Measurements from ENCODE around the gene MBD4. TPM values are rescaled to one million over a fixed set of nuclear protein-coding genes. Genes with fewer than 3 reads are reported as not detected.
A peak's percentile ranks its signal among the peaks of the same experiment; 100 is the strongest.

The MBD4 gene
- total RNA-seq, 4 donors from 2014 or later, result 15.5 to 42.0 (median 32.8) TPM

DNA sequence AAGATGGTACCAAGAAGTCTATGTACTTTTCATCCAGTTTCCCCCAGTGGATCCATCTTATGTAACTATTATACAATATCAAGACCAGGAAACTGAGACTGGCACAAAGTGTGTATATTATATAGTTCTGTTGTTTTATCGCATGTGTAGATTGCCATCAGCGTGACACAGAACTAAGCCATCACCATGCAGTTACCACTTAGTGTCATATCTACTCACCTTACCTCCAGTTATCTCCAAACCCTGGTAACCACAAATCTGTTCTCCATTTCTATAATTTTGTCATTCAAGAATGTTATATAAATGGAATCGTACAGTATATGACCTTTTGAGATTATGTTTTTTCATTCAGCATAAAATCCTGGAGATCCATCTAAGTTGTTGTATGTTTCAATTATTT is 23.3 kb upstream of the MBD4 start:
- WGBS, 2 donors, result 93 to 95% methylated on average over 3 of the region's 3 CpGs
- H3K36me3 ChIP-seq, result peaks cover 0 to 64% (median 0%) of the 10 kb centered on the region in 3 donors
- H3K4me1 ChIP-seq, result peaks cover 0 to 10% (median 6%) of the 10 kb centered on the region in 4 donors
- peak overlapping the region in 1 of 4 donors; percentile 78 for H3K27ac ChIP-seq
- DNase-seq (ENCODE audit: low spot score in 2 of 2), result no peak
- no peak overlapping the region for H3K4me3 ChIP-seq
- no peaks in the 10 kb centered on the region for H3K9me3 ChIP-seq
- TF ChIP-seq, protein P1, sequence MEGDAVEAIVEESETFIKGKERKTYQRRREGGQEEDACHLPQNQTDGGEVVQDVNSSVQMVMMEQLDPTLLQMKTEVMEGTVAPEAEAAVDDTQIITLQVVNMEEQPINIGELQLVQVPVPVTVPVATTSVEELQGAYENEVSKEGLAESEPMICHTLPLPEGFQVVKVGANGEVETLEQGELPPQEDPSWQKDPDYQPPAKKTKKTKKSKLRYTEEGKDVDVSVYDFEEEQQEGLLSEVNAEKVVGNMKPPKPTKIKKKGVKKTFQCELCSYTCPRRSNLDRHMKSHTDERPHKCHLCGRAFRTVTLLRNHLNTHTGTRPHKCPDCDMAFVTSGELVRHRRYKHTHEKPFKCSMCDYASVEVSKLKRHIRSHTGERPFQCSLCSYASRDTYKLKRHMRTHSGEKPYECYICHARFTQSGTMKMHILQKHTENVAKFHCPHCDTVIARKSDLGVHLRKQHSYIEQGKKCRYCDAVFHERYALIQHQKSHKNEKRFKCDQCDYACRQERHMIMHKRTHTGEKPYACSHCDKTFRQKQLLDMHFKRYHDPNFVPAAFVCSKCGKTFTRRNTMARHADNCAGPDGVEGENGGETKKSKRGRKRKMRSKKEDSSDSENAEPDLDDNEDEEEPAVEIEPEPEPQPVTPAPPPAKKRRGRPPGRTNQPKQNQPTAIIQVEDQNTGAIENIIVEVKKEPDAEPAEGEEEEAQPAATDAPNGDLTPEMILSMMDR (IDR thresholded peaks at IDR 0.05), result no peak
- no peak for TF ChIP-seq EP300 (IDR thresholded peaks at IDR 0.05)
- no peak for TF ChIP-seq POLR2A (IDR thresholded peaks at IDR 0.05)
- H3K27me3 ChIP-seq, result no peaks in the 10 kb centered on the region

DNA sequence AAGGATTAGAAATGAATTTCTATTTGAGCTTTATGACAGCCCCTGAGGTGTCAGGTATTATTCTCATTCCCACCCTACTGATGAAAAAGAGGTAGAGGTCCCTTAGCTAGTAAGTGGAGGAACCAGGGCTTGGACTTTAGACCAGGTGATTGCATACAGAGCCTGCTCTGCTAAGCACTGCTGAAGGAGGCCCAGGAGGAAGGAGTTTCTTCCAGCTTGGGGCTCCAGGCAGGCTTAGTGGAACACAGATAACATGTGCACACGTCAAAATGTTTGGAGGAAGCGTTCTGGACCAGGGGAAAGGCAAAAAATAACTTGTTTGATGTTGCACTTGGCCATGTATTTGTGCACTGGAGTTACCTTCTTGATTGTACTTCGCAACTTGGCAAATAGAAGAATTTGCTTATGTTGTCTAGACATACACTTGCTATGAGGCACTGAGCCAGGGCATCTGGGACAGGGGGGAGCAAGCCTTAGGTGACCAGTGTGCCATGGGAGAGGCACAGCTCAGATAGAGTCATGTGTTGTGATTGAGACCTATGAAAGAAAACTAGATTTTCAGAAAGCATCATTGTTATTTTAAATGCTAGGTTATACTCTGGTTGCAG is 22.7 kb upstream of the MBD4 start:
- Histone ChIP-seq H3K4me1 (peaks cover 0 to 10% (median 6%) of the 10 kb centered on the region in 4 donors), H3K4me3 (no peak overlapping the region), H3K9me3 (no peaks in the 10 kb centered on the region), H3K27ac (peak overlapping the region in 2 of 4 donors; percentile 63 to 78), H3K36me3 (peaks cover 0 to 64% (median 0%) of the 10 kb centered on the region in 3 donors), H3K27me3 (no peaks in the 10 kb centered on the region)
- WGBS, 2 donors, result 90% methylated on average over 3 of the region's 3 CpGs
- TF ChIP-seq EP300 (IDR thresholded peaks at IDR 0.05) (no peak), POLR2A (IDR thresholded peaks at IDR 0.05) (no peak)
- TF ChIP-seq, protein P1 (IDR thresholded peaks at IDR 0.05), result no peak
- DNase-seq (ENCODE audit: low spot score in 2 of 2), result no peak

DNA sequence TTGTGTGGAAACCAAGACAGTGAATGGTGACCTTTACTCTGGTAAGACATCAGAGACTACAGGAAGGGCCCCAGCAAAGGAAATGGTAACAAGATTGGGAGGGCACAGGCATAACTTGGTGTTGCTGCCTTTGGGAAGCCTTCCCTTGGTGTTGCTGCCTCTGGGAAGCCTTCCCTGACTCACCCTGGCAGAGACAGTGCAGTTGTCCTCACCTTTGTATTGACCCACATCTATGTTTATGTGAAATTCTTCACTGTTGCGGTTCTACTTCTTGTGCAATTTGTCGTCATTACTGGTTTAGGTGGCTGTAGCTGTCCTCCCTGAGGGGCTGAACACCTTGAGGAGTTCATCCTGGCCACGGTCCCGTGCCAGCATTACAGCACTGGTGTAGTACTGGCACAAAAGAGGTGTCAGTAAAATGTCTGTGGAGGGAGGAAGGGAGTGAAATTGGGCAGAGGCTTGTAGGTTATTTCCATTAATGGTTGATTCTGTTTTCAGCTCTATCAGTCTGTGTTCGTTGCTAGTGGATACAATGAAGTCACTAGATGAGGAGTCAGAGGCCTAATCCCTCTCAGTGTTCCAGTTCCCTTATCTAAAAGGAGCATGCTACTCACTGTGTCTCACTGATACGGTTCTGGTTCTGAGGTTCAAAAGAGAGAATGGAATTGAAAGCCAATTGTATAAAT is 21.9 kb upstream of the MBD4 start:
- DNase-seq (ENCODE audit: low spot score in 2 of 2), result no peak
- H3K9me3 ChIP-seq, result no peaks in the 10 kb centered on the region
- peaks cover 0 to 10% (median 6%) of the 10 kb centered on the region in 4 donors for H3K4me1 ChIP-seq
- peaks cover 0 to 64% (median 0%) of the 10 kb centered on the region in 3 donors for H3K36me3 ChIP-seq
- H3K27me3 ChIP-seq, result no peaks in the 10 kb centered on the region
- peak overlapping the region in 3 of 4 donors; percentile 20 to 78 (median 63) for H3K27ac ChIP-seq
- no peak overlapping the region for H3K4me3 ChIP-seq
- 75 to 79% methylated on average over 6 of the region's 6 CpGs for WGBS, 2 donors
- TF ChIP-seq POLR2A (IDR thresholded peaks at IDR 0.05) (no peak), EP300 (IDR thresholded peaks at IDR 0.05) (no peak)
- TF ChIP-seq, protein P1 (IDR thresholded peaks at IDR 0.05), result no peak

DNA sequence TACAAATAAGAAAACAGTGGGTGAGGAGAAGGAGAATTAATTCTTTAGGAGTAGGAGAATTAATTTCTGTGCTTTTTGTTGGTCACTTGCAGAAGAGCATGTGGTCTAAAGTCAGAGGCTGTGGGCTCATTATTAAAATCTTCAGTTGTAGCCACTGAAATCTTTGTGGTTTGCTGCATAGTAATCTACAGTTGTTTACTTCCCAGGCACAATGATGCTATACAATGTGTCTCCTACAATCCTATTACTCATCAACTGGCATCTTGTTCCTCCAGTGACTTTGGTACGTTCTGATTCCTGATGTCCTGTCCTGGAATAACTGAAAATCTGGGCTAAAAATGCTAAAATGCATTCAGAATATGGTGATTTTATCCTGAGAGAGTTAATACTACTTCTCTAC is 21.3 kb upstream of the MBD4 start:
- no peaks in the 10 kb centered on the region for H3K9me3 ChIP-seq
- H3K27me3 ChIP-seq, result no peaks in the 10 kb centered on the region
- no peak for DNase-seq (ENCODE audit: low spot score in 2 of 2)
- no peak overlapping the region for H3K4me3 ChIP-seq
- TF ChIP-seq EP300 (IDR thresholded peaks at IDR 0.05) (no peak), POLR2A (IDR thresholded peaks at IDR 0.05) (no peak)
- TF ChIP-seq, protein P1 (IDR thresholded peaks at IDR 0.05), result no peak
- H3K4me1 ChIP-seq, result peaks cover 0 to 10% (median 6%) of the 10 kb centered on the region in 4 donors
- peaks cover 0 to 65% (median 0%) of the 10 kb centered on the region in 3 donors for H3K36me3 ChIP-seq
- H3K27ac ChIP-seq, result peak overlapping the region in 3 of 4 donors; percentile 20 to 78 (median 63)
- WGBS, 2 donors, result 52 to 63% methylated on average over 1 of the region's 1 CpG

DNA sequence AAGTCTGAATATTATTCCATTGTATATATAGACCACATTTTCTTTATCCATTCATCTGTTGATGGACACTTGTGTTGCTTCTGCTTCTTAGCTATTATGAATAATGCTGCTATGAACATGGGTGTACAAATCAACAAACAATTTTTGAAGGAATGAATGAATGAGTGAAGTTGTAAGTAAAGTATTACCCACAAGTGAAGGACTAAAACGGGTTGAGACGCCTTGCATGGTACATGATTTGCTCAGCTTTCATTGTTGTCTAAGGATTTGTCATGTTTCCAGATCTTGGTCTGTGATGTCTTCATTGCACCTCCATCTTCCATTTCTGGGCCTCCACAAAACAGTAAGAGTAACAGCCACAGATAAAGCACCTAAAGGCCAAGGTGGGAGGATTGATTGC is 20.8 kb upstream of the MBD4 start:
- peaks cover 0 to 66% (median 0%) of the 10 kb centered on the region in 3 donors for H3K36me3 ChIP-seq
- 84 to 91% methylated on average over 2 of the region's 2 CpGs for WGBS, 2 donors

More for the DNA sequence above, 20.8 kb upstream of the MBD4 start:
- DNase-seq (ENCODE audit: low spot score in 2 of 2), result no peak
- no peaks in the 10 kb centered on the region for H3K27me3 ChIP-seq
- no peak for TF ChIP-seq POLR2A (IDR thresholded peaks at IDR 0.05)
- TF ChIP-seq, protein P1 (IDR thresholded peaks at IDR 0.05), result no peak
- no peak for TF ChIP-seq EP300 (IDR thresholded peaks at IDR 0.05)
- H3K4me1 ChIP-seq, result peaks cover 0 to 10% (median 6%) of the 10 kb centered on the region in 4 donors
- H3K27ac ChIP-seq, result peak overlapping the region in 3 of 4 donors; percentile 20 to 78 (median 63)
- H3K9me3 ChIP-seq, result no peaks in the 10 kb centered on the region
- H3K4me3 ChIP-seq, result no peak overlapping the region
